ENCODE data around the gene BICD2.

- TF ChIP-seq, protein P1, sequence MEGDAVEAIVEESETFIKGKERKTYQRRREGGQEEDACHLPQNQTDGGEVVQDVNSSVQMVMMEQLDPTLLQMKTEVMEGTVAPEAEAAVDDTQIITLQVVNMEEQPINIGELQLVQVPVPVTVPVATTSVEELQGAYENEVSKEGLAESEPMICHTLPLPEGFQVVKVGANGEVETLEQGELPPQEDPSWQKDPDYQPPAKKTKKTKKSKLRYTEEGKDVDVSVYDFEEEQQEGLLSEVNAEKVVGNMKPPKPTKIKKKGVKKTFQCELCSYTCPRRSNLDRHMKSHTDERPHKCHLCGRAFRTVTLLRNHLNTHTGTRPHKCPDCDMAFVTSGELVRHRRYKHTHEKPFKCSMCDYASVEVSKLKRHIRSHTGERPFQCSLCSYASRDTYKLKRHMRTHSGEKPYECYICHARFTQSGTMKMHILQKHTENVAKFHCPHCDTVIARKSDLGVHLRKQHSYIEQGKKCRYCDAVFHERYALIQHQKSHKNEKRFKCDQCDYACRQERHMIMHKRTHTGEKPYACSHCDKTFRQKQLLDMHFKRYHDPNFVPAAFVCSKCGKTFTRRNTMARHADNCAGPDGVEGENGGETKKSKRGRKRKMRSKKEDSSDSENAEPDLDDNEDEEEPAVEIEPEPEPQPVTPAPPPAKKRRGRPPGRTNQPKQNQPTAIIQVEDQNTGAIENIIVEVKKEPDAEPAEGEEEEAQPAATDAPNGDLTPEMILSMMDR (IDR thresholded peaks at IDR 0.05; ENCODE audit: control extremely low read depth in 1 of 3, insufficient read depth in 1 of 3, low read depth in 1 of 3, low read length in 3 of 3): no peak
- TF ChIP-seq, protein P2, sequence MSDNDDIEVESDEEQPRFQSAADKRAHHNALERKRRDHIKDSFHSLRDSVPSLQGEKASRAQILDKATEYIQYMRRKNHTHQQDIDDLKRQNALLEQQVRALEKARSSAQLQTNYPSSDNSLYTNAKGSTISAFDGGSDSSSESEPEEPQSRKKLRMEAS (IDR thresholded peaks at IDR 0.05): no peak
- TF ChIP-seq CEBPB (IDR thresholded peaks at IDR 0.05; ENCODE audit: low read depth, low read length) (no peak), EP300 (IDR thresholded peaks at IDR 0.05; ENCODE audit: borderline replicate concordance in 1 of 2, low read depth in 2 of 2, low read length in 2 of 2) (no peak), ATF3 (IDR thresholded peaks at IDR 0.05; ENCODE audit: insufficient read depth, low read depth, low read length) (no peak), JUN (IDR thresholded peaks at IDR 0.05; ENCODE audit: low read depth, low read length) (no peak)
- TF ChIP-seq, protein P3, sequence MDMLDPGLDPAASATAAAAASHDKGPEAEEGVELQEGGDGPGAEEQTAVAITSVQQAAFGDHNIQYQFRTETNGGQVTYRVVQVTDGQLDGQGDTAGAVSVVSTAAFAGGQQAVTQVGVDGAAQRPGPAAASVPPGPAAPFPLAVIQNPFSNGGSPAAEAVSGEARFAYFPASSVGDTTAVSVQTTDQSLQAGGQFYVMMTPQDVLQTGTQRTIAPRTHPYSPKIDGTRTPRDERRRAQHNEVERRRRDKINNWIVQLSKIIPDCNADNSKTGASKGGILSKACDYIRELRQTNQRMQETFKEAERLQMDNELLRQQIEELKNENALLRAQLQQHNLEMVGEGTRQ (IDR thresholded peaks at IDR 0.05; ENCODE audit: low read length): no peak
Measured at GRCh38 chr9:92798358-92798757, 33.7 kb upstream of the BICD2 start.

All from H1 (cell line).